ENCODE measurements around the gene GALM.

- TF ChIP-seq PHF8 (conservative IDR thresholded peaks at IDR 0.05; ENCODE audit: low read depth, low read length) (no peak), CTCF (IDR thresholded peaks at IDR 0.05; ENCODE audit: control extremely low read depth in 1 of 3, insufficient read depth in 1 of 3, low read depth in 1 of 3, low read length in 3 of 3) (no peak), POLR2A (IDR thresholded peaks at IDR 0.05; ENCODE audit: control extremely low read depth in 1 of 2, low read depth in 2 of 2, low read length in 2 of 2) (no peak), TAF1 (IDR thresholded peaks at IDR 0.05; ENCODE audit: low read depth, low read length) (no peak), KDM1A (IDR thresholded peaks at IDR 0.05; ENCODE audit: borderline replicate concordance, low read length) (no peak), GABPA (IDR thresholded peaks at IDR 0.05; ENCODE audit: borderline replicate concordance, insufficient read depth, low read length) (no peak), POLR2AphosphoS5 (IDR thresholded peaks at IDR 0.05; ENCODE audit: low read depth, low read length) (no peak), EZH2 (IDR thresholded peaks at IDR 0.05; ENCODE audit: low read depth, low read length, severe bottlenecking) (no peak), RAD21 (IDR thresholded peaks at IDR 0.05 in 1 of 2, conservative IDR thresholded peaks at IDR 0.05 in 1 of 2; ENCODE audit: low read depth in 2 of 2, low read length in 2 of 2) (no peak), MAX (IDR thresholded peaks at IDR 0.05) (no peak)
Observed at GRCh38 chr2:38711558-38711957, 45.6 kb downstream of the GALM start.
